HCT116 (cell line): ENCODE measurements around the gene COX11. TPM values are rescaled to one million over a fixed set of nuclear protein-coding genes. Genes with fewer than 3 reads are reported as not detected.

Experiments
- ATAC-seq: fragments of 200-7000 bp; cut with Tn5 transposase; 2 replicates; pipeline ENCODE4 v1.9.1; 2020; ENCODE audit warnings: mild to moderate bottlenecking, moderate library complexity
- BruUV-seq: library from RNA; stranded (reverse); fragments of 400-500 nt; replicated peaks from 2 replicates; lab custom pipeline; 2021; lab: Mats Ljungman, UMichigan
- CTCF ChIA-PET: fragments of 300-600 bp; sonication (Branson Sonifier 250); formaldehyde crosslinking; loops from one replicate; lab custom pipeline; 2021; ENCODE audit warnings: antibody characterized with exemption; lab: Charles Lee
- POLR2A ChIA-PET: fragments of 300-600, 350-600 bp; sonication (Branson Sonifier 250); formaldehyde crosslinking; loops from one replicate; lab custom pipeline; 2021; ENCODE audit warnings: antibody characterized with exemption; lab: Charles Lee
- RAD21 ChIA-PET, 2 experiments: fragments of 300-600 bp; sonication (Branson Sonifier 250); formaldehyde crosslinking; loops; one replicate each; lab custom pipeline; 2023; ENCODE audit warnings: low total read pairs in 2 of 2; ENCODE audit not compliant: uncharacterized antibody in 2 of 2, unreplicated experiment in 2 of 2, low non-redundant PET in 1 of 2; lab: Charles Lee
- DNase-seq: peaks from one replicate; pipeline ENCODE4 v3.0.0-alpha.2; 2010; ENCODE audit warnings: low read depth, low spot score
- H2AFZ ChIP-seq: fragments of 200-600 bp; shearing (Covaris generic), sonication (generic); 2 replicates; pipeline ENCODE4 v1.6.1; 2017; ENCODE audit warnings: low read depth, mixed run types, mixed read lengths, antibody characterized with exemption, low read length; ENCODE audit not compliant: poor library complexity, severe bottlenecking
- H3K27ac ChIP-seq: 2 replicates; pipeline ENCODE4 v1.5.1; 2012; ENCODE audit warnings: low read depth, low read length
- H3K27me3 ChIP-seq: fragments of 200-600 bp; sonication (generic); 2 replicates; pipeline ENCODE4 v1.6.1; 2016; ENCODE audit warnings: mixed run types, low read length, mixed read lengths; ENCODE audit not compliant: insufficient read depth
- H3K36me3 ChIP-seq, 2 experiments: fragments of 200-500 bp in 1 of 2; fragments of 200-600 bp in 1 of 2; sonication (Bioruptor generic) in 1 of 2; sonication (generic) in 1 of 2; 2 replicates each; pipeline versions ENCODE4 v1.5.1 to v1.6.1; 2014 to 2016; ENCODE audit warnings: low read length in 2 of 2, inconsistent platforms in 1 of 2, mixed read lengths in 1 of 2, mixed run types in 1 of 2; ENCODE audit not compliant: insufficient read depth in 2 of 2, control insufficient read depth in 1 of 2
- H3K4me1 ChIP-seq, 2 experiments: fragments of 200-600 bp in 1 of 2; sonication (generic) in 1 of 2; 2 replicates each; pipeline versions ENCODE4 v1.5.1 to v1.6.1; 2012 to 2017; ENCODE audit warnings: low read length in 2 of 2, inconsistent platforms in 1 of 2, mild to moderate bottlenecking in 1 of 2, mixed read lengths in 1 of 2, mixed run types in 1 of 2, moderate library complexity in 1 of 2; ENCODE audit not compliant: insufficient read depth in 2 of 2, control insufficient read depth in 1 of 2
- H3K4me2 ChIP-seq: fragments of 200-600 bp; sonication (generic); 2 replicates; pipeline ENCODE4 v1.6.1; 2017; ENCODE audit warnings: mixed run types, low read length, mixed read lengths
- H3K4me3 ChIP-seq, 2 experiments: fragments of 200-600 bp in 1 of 2; sonication (generic) in 1 of 2; replicated peaks in 1 of 2; 2 replicates each; pipeline ENCODE4 v1.5.1; 2011 to 2016; ENCODE audit warnings: low read length in 2 of 2, control low read depth in 1 of 2, low read depth in 1 of 2, mild to moderate bottlenecking in 1 of 2, mixed read lengths in 1 of 2, mixed run types in 1 of 2
- H3K79me2 ChIP-seq: fragments of 200-600 bp; sonication (generic); 2 replicates; pipeline ENCODE4 v1.6.1; 2017; ENCODE audit warnings: mild to moderate bottlenecking, mixed run types, low read length, moderate library complexity, mixed read lengths; ENCODE audit not compliant: insufficient read depth
- H3K9ac ChIP-seq: fragments of 200-600 bp; sonication (generic); 2 replicates; pipeline ENCODE4 v1.6.1; 2016; ENCODE audit warnings: low read length, mixed read lengths
- H3K9me2 ChIP-seq: fragments of 200-600 bp; sonication (generic), shearing (Covaris generic); 2 replicates; pipeline ENCODE4 v1.6.1; 2017; ENCODE audit warnings: mixed run types, mild to moderate bottlenecking, moderate library complexity; ENCODE audit not compliant: insufficient read depth
- H3K9me3 ChIP-seq, 2 experiments: fragments of 200-500 bp in 1 of 2; fragments of 200-600 bp in 1 of 2; sonication (Bioruptor generic) in 1 of 2; sonication (generic) in 1 of 2; 2 replicates each; pipeline ENCODE4 v1.6.1; 2014 to 2017; ENCODE audit warnings: low read length in 2 of 2, mixed read lengths in 2 of 2, inconsistent platforms in 1 of 2, low read depth in 1 of 2, mild to moderate bottlenecking in 1 of 2, mixed run types in 1 of 2, moderate library complexity in 1 of 2; ENCODE audit not compliant: control insufficient read depth in 1 of 2, insufficient read depth in 1 of 2
- H4K20me1 ChIP-seq: fragments of 200-600 bp; sonication (generic), shearing (Covaris generic); 2 replicates; pipeline ENCODE4 v1.6.1; 2017; ENCODE audit warnings: mixed run types, mild to moderate bottlenecking, moderate library complexity; ENCODE audit not compliant: insufficient read depth
- ATF3 ChIP-seq: IDR thresholded peaks from 2 replicates; pipeline ENCODE4 v1.6.1; 2012
- CBX3 ChIP-seq: IDR thresholded peaks from 2 replicates; pipeline ENCODE4 v1.6.1; 2012; ENCODE audit warnings: low read depth
- EGR1 ChIP-seq: IDR thresholded peaks from 2 replicates; pipeline ENCODE4 v1.6.1; 2012; ENCODE audit warnings: low read depth
- EZH2 ChIP-seq: fragments of 200-600 bp; sonication (generic); IDR thresholded peaks from 2 replicates; pipeline ENCODE4 v1.6.1; 2017; ENCODE audit warnings: antibody characterized with exemption, mixed run types
- EZH2phosphoT487 ChIP-seq: fragments of 200-600 bp; IDR thresholded peaks from 2 replicates; pipeline ENCODE4 v1.6.1; 2018; ENCODE audit warnings: antibody characterized with exemption, borderline replicate concordance
- JUND ChIP-seq: IDR thresholded peaks from 2 replicates; pipeline ENCODE4 v1.6.1; 2012
- POLR2AphosphoS5 ChIP-seq: IDR thresholded peaks from 2 replicates; pipeline ENCODE4 v1.6.1; 2011; ENCODE audit warnings: mild to moderate bottlenecking, low read depth, low read length, moderate library complexity
- RAD21 ChIP-seq: IDR thresholded peaks from 2 replicates; pipeline ENCODE4 v1.6.1; 2012; ENCODE audit warnings: low read depth, mild to moderate bottlenecking
- SIN3A ChIP-seq: IDR thresholded peaks from 2 replicates; pipeline ENCODE4 v1.6.1; 2012; ENCODE audit warnings: low read depth
- SP1 ChIP-seq: IDR thresholded peaks from 2 replicates; pipeline ENCODE4 v1.6.1; 2012; ENCODE audit warnings: low read depth
- TCF7L2 ChIP-seq: IDR thresholded peaks from 2 replicates; pipeline ENCODE4 v1.7.0; 2011; ENCODE audit warnings: borderline replicate concordance, inconsistent platforms; ENCODE audit not compliant: insufficient read depth, insufficient read length; ENCODE audit errors: extremely low read depth
- YY1 ChIP-seq: IDR thresholded peaks from 2 replicates; pipeline ENCODE4 v1.6.1; 2011; ENCODE audit warnings: low read length, low read depth, moderate library complexity, mild to moderate bottlenecking; ENCODE audit not compliant: insufficient replicate concordance; ENCODE audit errors: extremely low read depth
- ZNF274 ChIP-seq: fragments of 200-500 bp; sonication (Bioruptor generic); IDR thresholded peaks from 2 replicates; pipeline ENCODE4 v1.6.1; 2014; ENCODE audit warnings: mild to moderate bottlenecking, low read depth, low read length, inconsistent platforms
- intact Hi-C: fragments of 100-400 bp; cut with micrococcal nuclease; formaldehyde crosslinking; loops from 2 replicates; pipeline ENCODE4 v1.10.0; 2022
- total RNA-seq: library from RNA; stranded (reverse); gene quantifications from one replicate; pipeline ENCODE4 v1.2.1, GENCODE V29; 2021; ENCODE audit not compliant: unreplicated experiment
- TF ChIP-seq, protein P1 (sequence below), 3 experiments: fragments of 200-600 bp in 1 of 3; sonication (generic) in 1 of 3; IDR thresholded peaks in 2 of 3; conservative IDR thresholded peaks in 1 of 3; 2 replicates each; pipeline ENCODE4 v1.5.1; 2012 to 2017; ENCODE audit warnings: low read depth in 2 of 3, low read length in 2 of 3, antibody characterized with exemption in 1 of 3, borderline replicate concordance in 1 of 3, control low read depth in 1 of 3, mild to moderate bottlenecking in 1 of 3, mixed read lengths in 1 of 3, mixed run types in 1 of 3, moderate library complexity in 1 of 3; ENCODE audit not compliant: insufficient read depth in 1 of 3
- TF ChIP-seq, protein P2 (sequence below): IDR thresholded peaks from 2 replicates; pipeline ENCODE4 v1.6.1; 2012; ENCODE audit warnings: low read depth

COX11 gene
- total RNA-seq, 1 experiment from 2014 or later = 62.9 TPM

- intact Hi-C loops = loop anchor here (2.0 kb wide), 1 partner anchor 68 kb away; the partner anchor contains the start of gene TOM1L1
- Histone ChIP-seq H3K9me2 (no peaks in the 10 kb centered on the region), H3K4me3 (peak overlapping the region; percentile 94 to 97), H3K79me2 (peaks cover 73% of the 10 kb centered on the region), H3K27ac (peak overlapping the region; percentile 73), H3K36me3 (peaks cover 5 to 14% of the 10 kb centered on the region in 2 experiments; a peak in 3 of 4 replicates), H3K4me2 (peak overlapping the region; percentile 91), H3K4me1 (peaks cover 3 to 16% of the 10 kb centered on the region in 2 experiments; a peak in 3 of 4 replicates), H3K27me3 (no peaks in the 10 kb centered on the region), H2AFZ (peak overlapping the region; percentile 81), H3K9me3 (no peaks in the 10 kb centered on the region), H3K9ac (peak overlapping the region; percentile 87), H4K20me1 (no peaks in the 10 kb centered on the region)
- TF ChIP-seq EGR1 = no peak
- TF ChIP-seq EZH2 = no peak
- TF ChIP-seq, protein P1, sequence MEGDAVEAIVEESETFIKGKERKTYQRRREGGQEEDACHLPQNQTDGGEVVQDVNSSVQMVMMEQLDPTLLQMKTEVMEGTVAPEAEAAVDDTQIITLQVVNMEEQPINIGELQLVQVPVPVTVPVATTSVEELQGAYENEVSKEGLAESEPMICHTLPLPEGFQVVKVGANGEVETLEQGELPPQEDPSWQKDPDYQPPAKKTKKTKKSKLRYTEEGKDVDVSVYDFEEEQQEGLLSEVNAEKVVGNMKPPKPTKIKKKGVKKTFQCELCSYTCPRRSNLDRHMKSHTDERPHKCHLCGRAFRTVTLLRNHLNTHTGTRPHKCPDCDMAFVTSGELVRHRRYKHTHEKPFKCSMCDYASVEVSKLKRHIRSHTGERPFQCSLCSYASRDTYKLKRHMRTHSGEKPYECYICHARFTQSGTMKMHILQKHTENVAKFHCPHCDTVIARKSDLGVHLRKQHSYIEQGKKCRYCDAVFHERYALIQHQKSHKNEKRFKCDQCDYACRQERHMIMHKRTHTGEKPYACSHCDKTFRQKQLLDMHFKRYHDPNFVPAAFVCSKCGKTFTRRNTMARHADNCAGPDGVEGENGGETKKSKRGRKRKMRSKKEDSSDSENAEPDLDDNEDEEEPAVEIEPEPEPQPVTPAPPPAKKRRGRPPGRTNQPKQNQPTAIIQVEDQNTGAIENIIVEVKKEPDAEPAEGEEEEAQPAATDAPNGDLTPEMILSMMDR (IDR thresholded peaks at IDR 0.05 in 2 of 3, conservative IDR thresholded peaks at IDR 0.05 in 1 of 3; ENCODE audit: borderline replicate concordance in 1 of 3, insufficient read depth in 1 of 3, low read depth in 2 of 3, low read length in 2 of 3) = no peak
- no peak for TF ChIP-seq SIN3A
- no peak for TF ChIP-seq YY1
- no peak for TF ChIP-seq POLR2AphosphoS5
- no peak for TF ChIP-seq CBX3
- no peak for TF ChIP-seq TCF7L2
- no peak for TF ChIP-seq JUND
- TF ChIP-seq, protein P2, sequence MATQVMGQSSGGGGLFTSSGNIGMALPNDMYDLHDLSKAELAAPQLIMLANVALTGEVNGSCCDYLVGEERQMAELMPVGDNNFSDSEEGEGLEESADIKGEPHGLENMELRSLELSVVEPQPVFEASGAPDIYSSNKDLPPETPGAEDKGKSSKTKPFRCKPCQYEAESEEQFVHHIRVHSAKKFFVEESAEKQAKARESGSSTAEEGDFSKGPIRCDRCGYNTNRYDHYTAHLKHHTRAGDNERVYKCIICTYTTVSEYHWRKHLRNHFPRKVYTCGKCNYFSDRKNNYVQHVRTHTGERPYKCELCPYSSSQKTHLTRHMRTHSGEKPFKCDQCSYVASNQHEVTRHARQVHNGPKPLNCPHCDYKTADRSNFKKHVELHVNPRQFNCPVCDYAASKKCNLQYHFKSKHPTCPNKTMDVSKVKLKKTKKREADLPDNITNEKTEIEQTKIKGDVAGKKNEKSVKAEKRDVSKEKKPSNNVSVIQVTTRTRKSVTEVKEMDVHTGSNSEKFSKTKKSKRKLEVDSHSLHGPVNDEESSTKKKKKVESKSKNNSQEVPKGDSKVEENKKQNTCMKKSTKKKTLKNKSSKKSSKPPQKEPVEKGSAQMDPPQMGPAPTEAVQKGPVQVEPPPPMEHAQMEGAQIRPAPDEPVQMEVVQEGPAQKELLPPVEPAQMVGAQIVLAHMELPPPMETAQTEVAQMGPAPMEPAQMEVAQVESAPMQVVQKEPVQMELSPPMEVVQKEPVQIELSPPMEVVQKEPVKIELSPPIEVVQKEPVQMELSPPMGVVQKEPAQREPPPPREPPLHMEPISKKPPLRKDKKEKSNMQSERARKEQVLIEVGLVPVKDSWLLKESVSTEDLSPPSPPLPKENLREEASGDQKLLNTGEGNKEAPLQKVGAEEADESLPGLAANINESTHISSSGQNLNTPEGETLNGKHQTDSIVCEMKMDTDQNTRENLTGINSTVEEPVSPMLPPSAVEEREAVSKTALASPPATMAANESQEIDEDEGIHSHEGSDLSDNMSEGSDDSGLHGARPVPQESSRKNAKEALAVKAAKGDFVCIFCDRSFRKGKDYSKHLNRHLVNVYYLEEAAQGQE = no peak
- TF ChIP-seq EZH2phosphoT487 = no peak
- TF ChIP-seq SP1 = no peak
- TF ChIP-seq ATF3 = no peak
- no peak for TF ChIP-seq ZNF274
- TF ChIP-seq RAD21 = no peak
- DNase-seq = no peak
- POLR2A ChIA-PET = no interaction called here
- RAD21 ChIA-PET = no interaction called here
- peak; percentile 36 for ATAC-seq
- TSS peak; percentile 64 for BruUV-seq
- CTCF ChIA-PET = no interaction called here
Observed at GRCh38 chr17:54968988-54969332, 506 bp upstream of the COX11 start.
